Vagina (tissue), 2 donors: Measurements from ENCODE around the gene MARK3.

Experiments
- POLR2A ChIP-seq, 2 donors: fragments of 450-650 bp; IDR thresholded peaks; one replicate each; pipeline ENCODE4 v1.6.1; 2017; ENCODE audit warnings: antibody characterized with exemption in 2 of 2, mild to moderate bottlenecking in 2 of 2, moderate library complexity in 2 of 2
- TF ChIP-seq, protein P1 (sequence below), 3 experiments: fragments of 450-650 bp in 2 of 3; fragments of 200-600 bp in 1 of 3; sonication (generic) in 1 of 3; IDR thresholded peaks; one replicate each; pipeline ENCODE4 v1.5.1; 2017 to 2019; ENCODE audit warnings: antibody characterized with exemption in 3 of 3, mild to moderate bottlenecking in 2 of 3, moderate library complexity in 2 of 3

DNA sequence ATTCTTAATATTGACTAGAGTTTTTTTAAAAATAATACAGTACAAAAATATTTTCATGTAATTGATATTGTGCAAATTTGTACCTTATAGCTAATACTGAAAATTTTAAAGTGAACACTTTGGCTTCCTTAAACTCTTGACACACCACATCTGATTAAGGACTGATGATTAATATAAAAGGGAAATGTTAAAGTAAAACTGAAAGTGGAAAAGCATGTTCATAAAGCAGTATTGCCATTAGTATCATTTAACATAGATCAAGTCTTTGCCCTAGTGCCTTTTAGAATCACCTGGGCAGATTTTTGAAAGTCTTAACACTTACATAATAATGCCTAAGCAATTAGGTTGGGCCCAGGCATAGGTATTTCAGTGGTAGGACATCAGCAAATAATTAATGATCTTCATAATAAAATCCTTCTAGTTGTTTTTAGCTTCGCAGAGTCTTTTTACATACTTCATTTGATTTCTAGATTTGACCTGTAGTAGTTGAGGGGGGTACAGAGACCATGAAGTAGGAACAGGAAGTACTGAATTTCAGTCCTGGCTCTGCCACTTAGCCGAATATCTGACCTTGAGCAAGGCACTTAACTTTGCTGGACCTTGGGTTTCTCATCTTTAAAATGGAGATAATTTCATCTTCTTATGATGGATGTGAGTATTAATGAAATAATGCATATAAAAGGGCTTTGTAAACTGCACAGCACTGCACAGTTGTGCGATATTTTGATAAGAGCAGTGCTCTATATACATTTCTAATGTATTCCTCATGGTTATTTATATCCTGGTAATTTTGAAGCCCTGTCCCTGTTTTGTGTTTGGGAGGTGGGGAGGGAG is 43.7 kb downstream of the MARK3 start:
- TF ChIP-seq, protein P1, sequence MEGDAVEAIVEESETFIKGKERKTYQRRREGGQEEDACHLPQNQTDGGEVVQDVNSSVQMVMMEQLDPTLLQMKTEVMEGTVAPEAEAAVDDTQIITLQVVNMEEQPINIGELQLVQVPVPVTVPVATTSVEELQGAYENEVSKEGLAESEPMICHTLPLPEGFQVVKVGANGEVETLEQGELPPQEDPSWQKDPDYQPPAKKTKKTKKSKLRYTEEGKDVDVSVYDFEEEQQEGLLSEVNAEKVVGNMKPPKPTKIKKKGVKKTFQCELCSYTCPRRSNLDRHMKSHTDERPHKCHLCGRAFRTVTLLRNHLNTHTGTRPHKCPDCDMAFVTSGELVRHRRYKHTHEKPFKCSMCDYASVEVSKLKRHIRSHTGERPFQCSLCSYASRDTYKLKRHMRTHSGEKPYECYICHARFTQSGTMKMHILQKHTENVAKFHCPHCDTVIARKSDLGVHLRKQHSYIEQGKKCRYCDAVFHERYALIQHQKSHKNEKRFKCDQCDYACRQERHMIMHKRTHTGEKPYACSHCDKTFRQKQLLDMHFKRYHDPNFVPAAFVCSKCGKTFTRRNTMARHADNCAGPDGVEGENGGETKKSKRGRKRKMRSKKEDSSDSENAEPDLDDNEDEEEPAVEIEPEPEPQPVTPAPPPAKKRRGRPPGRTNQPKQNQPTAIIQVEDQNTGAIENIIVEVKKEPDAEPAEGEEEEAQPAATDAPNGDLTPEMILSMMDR (IDR thresholded peaks at IDR 0.05): no peak
- no peak for TF ChIP-seq POLR2A (IDR thresholded peaks at IDR 0.05)
